Measurements from ENCODE around the gene CELF1. TPM values are rescaled to one million over a fixed set of nuclear protein-coding genes. Genes with fewer than 3 reads are reported as not detected.
"Not testable (repeated sequence)": the region's sequence is repeated elsewhere in the genome, so short reads cannot be mapped to it uniquely, and the experiment has no call there.

Gene CELF1
- total RNA-seq, 1 donor from 2014 or later = 97.5 TPM

- peaks cover 50% of the 10 kb centered on the region for H3K4me1 ChIP-seq
- DNase-seq (no peak), ATAC-seq (no peak)
- H3K27me3 ChIP-seq = no peaks in the 10 kb centered on the region
- TF ChIP-seq, protein P1, sequence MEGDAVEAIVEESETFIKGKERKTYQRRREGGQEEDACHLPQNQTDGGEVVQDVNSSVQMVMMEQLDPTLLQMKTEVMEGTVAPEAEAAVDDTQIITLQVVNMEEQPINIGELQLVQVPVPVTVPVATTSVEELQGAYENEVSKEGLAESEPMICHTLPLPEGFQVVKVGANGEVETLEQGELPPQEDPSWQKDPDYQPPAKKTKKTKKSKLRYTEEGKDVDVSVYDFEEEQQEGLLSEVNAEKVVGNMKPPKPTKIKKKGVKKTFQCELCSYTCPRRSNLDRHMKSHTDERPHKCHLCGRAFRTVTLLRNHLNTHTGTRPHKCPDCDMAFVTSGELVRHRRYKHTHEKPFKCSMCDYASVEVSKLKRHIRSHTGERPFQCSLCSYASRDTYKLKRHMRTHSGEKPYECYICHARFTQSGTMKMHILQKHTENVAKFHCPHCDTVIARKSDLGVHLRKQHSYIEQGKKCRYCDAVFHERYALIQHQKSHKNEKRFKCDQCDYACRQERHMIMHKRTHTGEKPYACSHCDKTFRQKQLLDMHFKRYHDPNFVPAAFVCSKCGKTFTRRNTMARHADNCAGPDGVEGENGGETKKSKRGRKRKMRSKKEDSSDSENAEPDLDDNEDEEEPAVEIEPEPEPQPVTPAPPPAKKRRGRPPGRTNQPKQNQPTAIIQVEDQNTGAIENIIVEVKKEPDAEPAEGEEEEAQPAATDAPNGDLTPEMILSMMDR (IDR thresholded peaks at IDR 0.05) = no peak
- H3K27ac ChIP-seq = no peak overlapping the region
- intact Hi-C loops (cut with DNase I) = no loop called here
- no peaks in the 10 kb centered on the region for H3K9me3 ChIP-seq
- H3K4me3 ChIP-seq = no peak overlapping the region
- peaks cover 13% of the 10 kb centered on the region for H3K36me3 ChIP-seq
These were observed 18.2 kb downstream of the CELF1 start for GRCh38 chr11:47534704-47535251.

GRCh38 chr11:47533690-47534151 is 19.2 kb downstream of the CELF1 start:
- Histone ChIP-seq H3K36me3 (peaks cover 13% of the 10 kb centered on the region), H3K4me3 (no peak overlapping the region), H3K27ac (no peak overlapping the region), H3K4me1 (peaks cover 40% of the 10 kb centered on the region), H3K9me3 (no peaks in the 10 kb centered on the region), H3K27me3 (no peaks in the 10 kb centered on the region)
- TF ChIP-seq, protein P1 (IDR thresholded peaks at IDR 0.05) = no peak
- intact Hi-C loops (cut with DNase I) = no loop called here
- DNase-seq = no peak
- no peak for ATAC-seq

GRCh38 chr11:47532597-47533213 is 20.2 kb downstream of the CELF1 start:
- peaks cover 13% of the 10 kb centered on the region for H3K36me3 ChIP-seq
- H3K9me3 ChIP-seq = no peaks in the 10 kb centered on the region
- TF ChIP-seq, protein P1 (IDR thresholded peaks at IDR 0.05) = no peak
- H3K4me3 ChIP-seq = no peak overlapping the region
- H3K27me3 ChIP-seq = no peaks in the 10 kb centered on the region
- H3K4me1 ChIP-seq = peaks cover 32% of the 10 kb centered on the region
- DNase-seq (no peak), ATAC-seq (no peak)
- no peak overlapping the region for H3K27ac ChIP-seq
- intact Hi-C loops (cut with DNase I) = no loop called here

DNA sequence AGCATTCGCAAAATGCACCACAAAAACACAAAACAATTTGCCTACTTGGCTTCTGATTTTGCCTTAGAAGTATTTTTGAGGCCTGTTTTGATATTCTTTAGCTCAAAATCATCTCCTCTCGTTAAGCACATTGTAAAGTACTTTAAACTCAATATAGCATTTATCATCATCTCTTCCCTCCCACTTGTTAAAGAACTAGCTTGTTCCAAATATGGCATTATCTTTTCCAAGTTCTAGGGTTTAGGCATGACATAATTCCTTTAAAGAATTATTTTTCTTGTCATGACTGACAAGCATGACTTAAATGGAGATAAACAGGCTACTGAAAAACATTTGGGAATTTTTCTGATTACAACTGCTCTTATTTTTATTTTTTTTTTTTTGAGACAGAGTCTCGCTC is 21.3 kb downstream of the CELF1 start:
- intact Hi-C loops (cut with DNase I) = no loop called here
- no peak overlapping the region for H3K27ac ChIP-seq
- ATAC-seq (no peak), DNase-seq (no peak)
- peaks cover 35% of the 10 kb centered on the region for H3K4me1 ChIP-seq
- no peaks in the 10 kb centered on the region for H3K27me3 ChIP-seq
- no peak overlapping the region for H3K4me3 ChIP-seq
- H3K36me3 ChIP-seq = peaks cover 13% of the 10 kb centered on the region
- no peaks in the 10 kb centered on the region for H3K9me3 ChIP-seq
- TF ChIP-seq, protein P1 (IDR thresholded peaks at IDR 0.05) = no peak

- DNase-seq; H3K27me3 ChIP-seq; intact Hi-C loops (cut with DNase I); H3K9me3 ChIP-seq; ATAC-seq; H3K4me3 ChIP-seq; H3K36me3 ChIP-seq; H3K27ac ChIP-seq: not testable (repeated sequence)
- peaks cover 31% of the 10 kb centered on the region for H3K4me1 ChIP-seq
These were observed 22.2 kb downstream of the CELF1 start for GRCh38 chr11:47530721-47531120.

DNA sequence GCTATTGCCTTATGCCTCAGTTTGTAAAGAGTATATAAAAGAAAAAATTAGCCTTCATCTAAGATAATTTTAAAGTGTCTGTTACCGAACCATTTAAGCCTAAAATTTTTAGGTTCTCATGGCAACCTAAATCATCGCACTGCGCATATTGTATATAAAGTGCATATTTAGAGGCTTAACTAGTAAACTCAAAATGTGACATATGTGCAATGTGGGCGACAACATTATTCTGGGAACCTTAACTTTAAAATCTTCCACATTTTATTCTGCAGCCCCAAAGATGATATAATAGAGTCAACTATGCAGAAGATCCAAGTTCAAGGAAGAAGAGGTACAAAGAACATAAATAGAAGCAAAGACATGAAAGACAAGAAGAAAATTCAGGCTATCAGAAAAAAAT is 23.0 kb downstream of the CELF1 start:
- Histone ChIP-seq H3K27ac (no peak overlapping the region), H3K27me3 (no peaks in the 10 kb centered on the region)

More for the DNA sequence above, 23.0 kb downstream of the CELF1 start:
- DNase-seq (no peak), ATAC-seq (no peak)
- Histone ChIP-seq H3K36me3 (no peaks in the 10 kb centered on the region), H3K9me3 (no peaks in the 10 kb centered on the region), H3K4me3 (no peak overlapping the region), H3K4me1 (peaks cover 39% of the 10 kb centered on the region)
- TF ChIP-seq, protein P1 (IDR thresholded peaks at IDR 0.05) = no peak
- intact Hi-C loops (cut with DNase I) = no loop called here

Data from upper lobe of right lung (tissue), 1 donor.